Right forelimb (tissue), 1 donor: ENCODE measurements around the gene VCL.
"Not testable (repeated sequence)": the region's sequence is repeated elsewhere in the genome, so short reads cannot be mapped to it uniquely, and the experiment has no call there.

Experiments used
- DNase-seq: peaks from one replicate; pipeline ENCODE4 v3.0.0-alpha.2; 2018

VCL gene

GRCh38 chr10:73997787-73998622 is at the start of gene VCL:
VCL (plus strand) TSS chr10:73998116; CDS start chr10:73998208, 92 bp downstream.
- DNase-seq = peak; percentile 100

- no peak for DNase-seq
These were observed 48.8 kb upstream of the VCL start for GRCh38 chr10:73948947-73949633.

- peak; percentile 77 for DNase-seq
These were observed 47.6 kb upstream of the VCL start for GRCh38 chr10:73950155-73950948.

- DNase-seq = no peak
These were observed 44.3 kb upstream of the VCL start for GRCh38 chr10:73953665-73954064.

- DNase-seq = no peak
These were observed 43.2 kb upstream of the VCL start for GRCh38 chr10:73954737-73955136.

- no peak for DNase-seq
These were observed 42.2 kb upstream of the VCL start for GRCh38 chr10:73955719-73956118.

GRCh38 chr10:73956476-73957359 is 41.2 kb upstream of the VCL start:
- no peak for DNase-seq

GRCh38 chr10:73959484-73960243 is 38.3 kb upstream of the VCL start:
- DNase-seq = no peak

- DNase-seq = no peak
These were observed 35.5 kb upstream of the VCL start for GRCh38 chr10:73962386-73962785.

- not testable (repeated sequence) for DNase-seq
These were observed 34.4 kb upstream of the VCL start for GRCh38 chr10:73963533-73963932.

GRCh38 chr10:73964743-73965142 is 33.2 kb upstream of the VCL start:
- no peak for DNase-seq

- DNase-seq = not testable (repeated sequence)
These were observed 32.5 kb upstream of the VCL start for GRCh38 chr10:73965267-73965889.

GRCh38 chr10:73965890-73966768 is 31.8 kb upstream of the VCL start:
- DNase-seq = peak; percentile 84

- DNase-seq = no peak
These were observed 30.9 kb upstream of the VCL start for GRCh38 chr10:73967022-73967429.

- no peak for DNase-seq
These were observed 30.4 kb upstream of the VCL start for GRCh38 chr10:73967544-73967943.

GRCh38 chr10:73968098-73968521 is 29.8 kb upstream of the VCL start:
- no peak for DNase-seq

GRCh38 chr10:73969224-73969841 is 28.6 kb upstream of the VCL start:
- no peak for DNase-seq

- no peak for DNase-seq
These were observed 27.1 kb upstream of the VCL start for GRCh38 chr10:73970845-73971244.

- DNase-seq = no peak
These were observed 26.1 kb upstream of the VCL start for GRCh38 chr10:73971636-73972354.
